ENCODE data around the gene TNNI2. TPM values are rescaled to one million over a fixed set of nuclear protein-coding genes. Genes with fewer than 3 reads are reported as not detected.

The TNNI2 gene
- total and polyA plus RNA-seq, 10 of the 15 experiments (the other 5 are each of a cell fraction or from before 2014, with no cell fraction given): 0.14 to 0.79 (median 0.37) TPM; not detected in 4

DNA sequence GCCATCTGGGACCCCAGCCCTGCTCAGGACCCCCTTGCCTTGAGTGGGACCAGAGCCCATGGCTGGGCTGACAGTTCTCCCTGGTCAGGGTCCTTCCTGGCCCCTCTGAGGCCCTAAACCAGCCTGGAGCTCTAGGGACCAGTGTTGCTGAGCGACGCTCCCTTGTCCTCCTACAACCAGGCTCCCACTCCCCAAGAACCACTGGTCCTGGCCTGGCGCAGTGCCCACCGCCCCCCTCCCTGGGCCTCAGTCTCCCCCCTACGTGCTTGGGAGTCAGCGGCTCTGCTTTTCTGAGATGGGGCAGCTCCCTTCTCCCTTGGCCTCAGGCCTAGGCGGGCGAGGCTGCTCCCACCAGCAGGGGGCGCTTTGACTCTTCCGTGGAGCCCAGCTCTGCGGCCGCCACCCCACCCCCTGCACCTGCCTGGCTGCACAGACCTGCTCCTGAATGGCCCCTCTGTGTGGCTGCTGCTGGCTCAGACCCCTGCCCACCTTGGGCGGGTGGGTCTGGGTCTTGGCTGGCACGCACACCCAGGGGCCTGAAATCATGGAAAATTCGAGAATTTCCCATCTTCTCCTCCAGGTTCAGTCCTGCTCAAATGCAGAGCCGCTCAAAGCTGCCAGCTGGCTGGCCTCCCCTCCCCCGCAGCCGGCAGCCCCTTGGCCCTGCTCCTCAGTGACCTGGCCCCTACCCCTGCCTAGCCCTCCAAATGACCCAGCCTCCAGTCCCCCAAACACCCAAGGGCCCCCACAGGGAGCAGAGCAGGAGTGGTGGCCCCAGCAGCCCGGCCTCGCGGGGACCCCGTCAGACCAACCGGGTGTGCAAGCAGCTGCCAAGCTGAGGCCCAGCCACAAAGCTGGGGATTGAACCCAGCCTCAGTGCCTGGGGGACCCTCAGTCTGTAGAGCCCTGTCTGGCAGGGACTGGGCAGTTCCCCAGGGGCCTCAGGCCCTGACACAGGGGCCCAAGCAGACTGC, 43.8 kb downstream of the TNNI2 start:
- no peaks in the 10 kb centered on the region for H3K27me3 ChIP-seq (replicated peaks in 1 of 2; ENCODE audit: control insufficient read depth in 2 of 2, insufficient read depth in 2 of 2, low read length in 1 of 2)
- no peak overlapping the region for H3K4me3 ChIP-seq
- H3K4me1 ChIP-seq (ENCODE audit: control insufficient read depth, insufficient read depth, low read length): no peaks in the 10 kb centered on the region; the same call in 1 of the 2 replicates
- no TSS peak for BruUV-seq (replicated peaks)
- ChIA-PET SMC1A (ENCODE audit: uncharacterized antibody, unreplicated experiment) (interaction anchor here (0.6 to 2.0 kb wide), 4 partner anchors 15 to 32 kb away, joined by 3 to 7 read pairs (median 4); partner anchors contain the start of gene LSP1), RAD21 (ENCODE audit: unreplicated experiment) (interaction anchor here (0.6 to 2.0 kb wide), 16 partner anchors 14 to 669 kb away, joined by 3 to 10 read pairs (median 4); partner anchors contain the start of genes H19, MRPL23 and TNNI2), CTCF (interaction anchor here (0.6 to 1.9 kb wide), 30 partner anchors 12 to 518 kb away, joined by 3 to 23 read pairs (median 4); partner anchors contain the start of genes LSP1 and TSSC4), POLR2A (interaction anchor here (0.6 kb wide), 1 partner anchor 12 kb away, joined by 3 read pairs; no protein-coding TSS in a partner anchor)
- no peak overlapping the region for H2AFZ ChIP-seq (ENCODE audit: control insufficient read depth, low read depth, low read length)
- H3K79me2 ChIP-seq (ENCODE audit: control insufficient read depth, insufficient read depth, low read length): no peaks in the 10 kb centered on the region; the same call in 1 of the 2 replicates
- DNase-seq (ENCODE audit: low read depth, low spot score): no peak
- peaks cover 24 to 45% of the 10 kb centered on the region in 2 experiments for H3K36me3 ChIP-seq (ENCODE audit: control insufficient read depth in 2 of 2, insufficient read depth in 2 of 2, low read length in 1 of 2)
- no peak overlapping the region for H3K4me2 ChIP-seq (ENCODE audit: control insufficient read depth, insufficient read depth)
- no peak overlapping the region for H3K9ac ChIP-seq (ENCODE audit: control insufficient read depth, insufficient read depth, low read length)
- H3K27ac ChIP-seq (ENCODE audit: control insufficient read depth, insufficient read depth): no peak overlapping the region
- in situ Hi-C loops (cut with MboI) (loop anchor here (5.0 kb wide), 1 partner anchor 35 kb away; the partner anchor contains the start of gene TNNT3), intact Hi-C loops (cut with micrococcal nuclease; ENCODE audit: unreplicated experiment) (loop anchor here (2.0 kb wide), 1 partner anchor 268 kb away; no protein-coding TSS in a partner anchor)
- ATAC-seq: peak; percentile 96
- H3K9me3 ChIP-seq (replicated peaks; ENCODE audit: control insufficient read depth, insufficient read depth, low read length): no peaks in the 10 kb centered on the region
- H4K20me1 ChIP-seq (ENCODE audit: control insufficient read depth, insufficient read depth): peaks cover 5% of the 10 kb centered on the region; the same call in 1 of the 2 replicates
- 41% methylated on average over 18 of the region's 23 CpGs for WGBS (ENCODE audit: insufficient coverage, insufficient replicate concordance, low lambda C conversion rate, missing lambda C conversion rate)
- peak; percentile 7 for FAIRE-seq
- TF ChIP-seq HDGF (IDR thresholded peaks at IDR 0.05) (peak; percentile 54; the same call in 1 of the 2 replicates), SIN3A (IDR thresholded peaks at IDR 0.05; ENCODE audit: low read depth, low read length) (no peak), RAD21 (IDR thresholded peaks at IDR 0.05; ENCODE audit: insufficient read depth, low read depth, low read length) (peak; percentile 68), TBL1XR1 (IDR thresholded peaks at IDR 0.05; ENCODE audit: low read depth, low read length) (no peak), BHLHE40 (IDR thresholded peaks at IDR 0.05; ENCODE audit: borderline replicate concordance in 1 of 2, low read depth in 2 of 2, low read length in 1 of 2) (peak in 1 of 2 experiments; percentile 69; a peak in 2 of 4 replicates), POU2F2 (IDR thresholded peaks at IDR 0.05; ENCODE audit: borderline replicate concordance, low read depth, low read length) (0 out of 3 replicates have a peak, but pooled peaks have one; percentile 12), IKZF1 (conservative IDR thresholded peaks at IDR 0.05) (no peak), POLR2A (IDR thresholded peaks at IDR 0.05; ENCODE audit: low read depth, low read length) (peak; percentile 45; the same call in 1 of the 2 replicates), RFX5 (IDR thresholded peaks at IDR 0.05; ENCODE audit: low read depth, low read length) (no peak)
- TF ChIP-seq, protein P1, sequence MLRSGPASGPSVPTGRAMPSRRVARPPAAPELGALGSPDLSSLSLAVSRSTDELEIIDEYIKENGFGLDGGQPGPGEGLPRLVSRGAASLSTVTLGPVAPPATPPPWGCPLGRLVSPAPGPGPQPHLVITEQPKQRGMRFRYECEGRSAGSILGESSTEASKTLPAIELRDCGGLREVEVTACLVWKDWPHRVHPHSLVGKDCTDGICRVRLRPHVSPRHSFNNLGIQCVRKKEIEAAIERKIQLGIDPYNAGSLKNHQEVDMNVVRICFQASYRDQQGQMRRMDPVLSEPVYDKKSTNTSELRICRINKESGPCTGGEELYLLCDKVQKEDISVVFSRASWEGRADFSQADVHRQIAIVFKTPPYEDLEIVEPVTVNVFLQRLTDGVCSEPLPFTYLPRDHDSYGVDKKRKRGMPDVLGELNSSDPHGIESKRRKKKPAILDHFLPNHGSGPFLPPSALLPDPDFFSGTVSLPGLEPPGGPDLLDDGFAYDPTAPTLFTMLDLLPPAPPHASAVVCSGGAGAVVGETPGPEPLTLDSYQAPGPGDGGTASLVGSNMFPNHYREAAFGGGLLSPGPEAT (IDR thresholded peaks at IDR 0.05; ENCODE audit: low read depth): no peak
- TF ChIP-seq, protein P2, sequence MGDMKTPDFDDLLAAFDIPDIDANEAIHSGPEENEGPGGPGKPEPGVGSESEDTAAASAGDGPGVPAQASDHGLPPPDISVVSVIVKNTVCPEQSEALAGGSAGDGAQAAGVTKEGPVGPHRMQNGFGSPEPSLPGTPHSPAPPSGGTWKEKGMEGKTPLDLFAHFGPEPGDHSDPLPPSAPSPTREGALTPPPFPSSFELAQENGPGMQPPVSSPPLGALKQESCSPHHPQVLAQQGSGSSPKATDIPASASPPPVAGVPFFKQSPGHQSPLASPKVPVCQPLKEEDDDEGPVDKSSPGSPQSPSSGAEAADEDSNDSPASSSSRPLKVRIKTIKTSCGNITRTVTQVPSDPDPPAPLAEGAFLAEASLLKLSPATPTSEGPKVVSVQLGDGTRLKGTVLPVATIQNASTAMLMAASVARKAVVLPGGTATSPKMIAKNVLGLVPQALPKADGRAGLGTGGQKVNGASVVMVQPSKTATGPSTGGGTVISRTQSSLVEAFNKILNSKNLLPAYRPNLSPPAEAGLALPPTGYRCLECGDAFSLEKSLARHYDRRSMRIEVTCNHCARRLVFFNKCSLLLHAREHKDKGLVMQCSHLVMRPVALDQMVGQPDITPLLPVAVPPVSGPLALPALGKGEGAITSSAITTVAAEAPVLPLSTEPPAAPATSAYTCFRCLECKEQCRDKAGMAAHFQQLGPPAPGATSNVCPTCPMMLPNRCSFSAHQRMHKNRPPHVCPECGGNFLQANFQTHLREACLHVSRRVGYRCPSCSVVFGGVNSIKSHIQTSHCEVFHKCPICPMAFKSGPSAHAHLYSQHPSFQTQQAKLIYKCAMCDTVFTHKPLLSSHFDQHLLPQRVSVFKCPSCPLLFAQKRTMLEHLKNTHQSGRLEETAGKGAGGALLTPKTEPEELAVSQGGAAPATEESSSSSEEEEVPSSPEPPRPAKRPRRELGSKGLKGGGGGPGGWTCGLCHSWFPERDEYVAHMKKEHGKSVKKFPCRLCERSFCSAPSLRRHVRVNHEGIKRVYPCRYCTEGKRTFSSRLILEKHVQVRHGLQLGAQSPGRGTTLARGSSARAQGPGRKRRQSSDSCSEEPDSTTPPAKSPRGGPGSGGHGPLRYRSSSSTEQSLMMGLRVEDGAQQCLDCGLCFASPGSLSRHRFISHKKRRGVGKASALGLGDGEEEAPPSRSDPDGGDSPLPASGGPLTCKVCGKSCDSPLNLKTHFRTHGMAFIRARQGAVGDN (IDR thresholded peaks at IDR 0.05): no peak
- TF ChIP-seq, protein P3, sequence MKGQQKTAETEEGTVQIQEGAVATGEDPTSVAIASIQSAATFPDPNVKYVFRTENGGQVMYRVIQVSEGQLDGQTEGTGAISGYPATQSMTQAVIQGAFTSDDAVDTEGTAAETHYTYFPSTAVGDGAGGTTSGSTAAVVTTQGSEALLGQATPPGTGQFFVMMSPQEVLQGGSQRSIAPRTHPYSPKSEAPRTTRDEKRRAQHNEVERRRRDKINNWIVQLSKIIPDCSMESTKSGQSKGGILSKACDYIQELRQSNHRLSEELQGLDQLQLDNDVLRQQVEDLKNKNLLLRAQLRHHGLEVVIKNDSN (IDR thresholded peaks at IDR 0.05; ENCODE audit: borderline replicate concordance, extremely low read length, insufficient read depth, low read depth, low read length): no peak
